ENCODE measurements around the gene RPL37A.
A peak's percentile ranks its signal among the peaks of the same experiment; 100 is the strongest.
"Not testable (repeated sequence)": the region's sequence is repeated elsewhere in the genome, so short reads cannot be mapped to it uniquely, and the experiment has no call there.

RPL37A gene

GRCh38 chr2:216516730-216517350, 18.2 kb downstream of the RPL37A start:
- DNase-seq: peak; percentile 36 to 40
- TF ChIP-seq GATA1 (IDR thresholded peaks at IDR 0.05; ENCODE audit: low read depth, low read length) (no peak), POLR2A (IDR thresholded peaks at IDR 0.05; ENCODE audit: low read length) (no peak)

DNA sequence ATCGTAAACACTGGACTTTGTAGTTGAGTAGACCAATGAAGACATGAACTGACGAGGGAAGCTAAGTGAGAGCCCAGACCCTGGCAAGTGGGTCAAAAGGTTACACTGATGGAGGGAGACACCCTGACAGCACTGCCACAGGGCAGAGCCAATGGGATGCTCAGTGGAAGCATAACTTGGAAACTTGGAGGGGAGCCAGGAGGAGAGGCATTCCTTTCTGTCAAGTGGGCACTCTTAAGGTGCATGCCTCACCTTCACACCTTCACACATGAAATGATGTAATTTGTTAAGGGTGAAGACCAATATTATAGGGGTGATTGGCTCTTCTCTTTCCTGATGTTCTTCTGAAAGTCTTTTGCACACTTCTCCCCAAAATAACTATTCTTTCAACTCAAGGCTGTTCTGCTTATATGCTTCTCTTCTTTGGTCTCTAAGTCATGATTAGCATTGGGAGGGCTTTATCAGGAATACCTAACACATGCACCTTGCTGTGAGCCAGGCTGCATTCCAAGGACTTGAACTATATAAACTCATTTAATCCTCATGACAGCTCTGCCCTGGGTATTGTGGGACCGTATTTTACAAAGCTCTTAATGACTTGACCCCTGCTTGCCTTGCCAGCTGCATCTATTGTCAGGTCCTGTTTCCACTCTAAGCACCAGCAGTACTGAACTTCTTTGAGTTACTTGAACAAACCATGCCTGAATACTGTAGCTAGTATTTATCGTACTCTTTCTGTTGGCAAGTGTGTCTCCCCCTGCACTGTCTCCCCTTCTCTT, 19.0 kb downstream of the RPL37A start:
- DNase-seq: no peak
- no peak for TF ChIP-seq POLR2A (IDR thresholded peaks at IDR 0.05; ENCODE audit: low read length)
- no peak for TF ChIP-seq GATA1 (IDR thresholded peaks at IDR 0.05; ENCODE audit: low read depth, low read length)

- DNase-seq: not testable (repeated sequence)
Observed at GRCh38 chr2:216518566-216519119, 20.0 kb downstream of the RPL37A start.

GRCh38 chr2:216519154-216519762, 20.6 kb downstream of the RPL37A start:
- peak; percentile 65 to 76 for DNase-seq

DNA sequence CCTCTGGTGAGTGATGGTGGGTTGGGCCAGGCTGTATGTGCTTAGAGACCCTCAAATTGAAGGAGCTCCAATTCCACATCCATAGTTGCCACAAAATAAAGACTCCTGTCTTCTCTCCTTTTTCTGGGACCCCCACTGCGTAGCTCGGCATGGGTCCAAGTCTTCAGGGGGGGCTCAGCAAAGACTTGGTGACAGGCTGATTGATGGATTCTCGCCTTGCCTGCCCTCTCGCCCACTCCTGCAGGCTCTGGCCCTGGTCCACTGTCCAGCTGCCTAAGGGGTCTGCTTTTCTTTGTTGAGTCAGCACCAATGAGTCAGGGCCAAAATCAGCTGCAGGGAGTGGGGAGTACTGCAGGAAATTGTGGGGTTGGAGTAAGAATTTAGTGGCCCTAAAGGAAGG, 21.5 kb downstream of the RPL37A start:
- no peak for DNase-seq
- TF ChIP-seq GATA1 (IDR thresholded peaks at IDR 0.05; ENCODE audit: low read depth, low read length) (no peak), POLR2A (IDR thresholded peaks at IDR 0.05; ENCODE audit: low read length) (no peak)

More at GRCh38 chr2:216519154-216519762, 20.6 kb downstream of the RPL37A start:
- no peak for TF ChIP-seq GATA1 (IDR thresholded peaks at IDR 0.05; ENCODE audit: low read depth, low read length)
- no peak for TF ChIP-seq POLR2A (IDR thresholded peaks at IDR 0.05; ENCODE audit: low read length)

DNA sequence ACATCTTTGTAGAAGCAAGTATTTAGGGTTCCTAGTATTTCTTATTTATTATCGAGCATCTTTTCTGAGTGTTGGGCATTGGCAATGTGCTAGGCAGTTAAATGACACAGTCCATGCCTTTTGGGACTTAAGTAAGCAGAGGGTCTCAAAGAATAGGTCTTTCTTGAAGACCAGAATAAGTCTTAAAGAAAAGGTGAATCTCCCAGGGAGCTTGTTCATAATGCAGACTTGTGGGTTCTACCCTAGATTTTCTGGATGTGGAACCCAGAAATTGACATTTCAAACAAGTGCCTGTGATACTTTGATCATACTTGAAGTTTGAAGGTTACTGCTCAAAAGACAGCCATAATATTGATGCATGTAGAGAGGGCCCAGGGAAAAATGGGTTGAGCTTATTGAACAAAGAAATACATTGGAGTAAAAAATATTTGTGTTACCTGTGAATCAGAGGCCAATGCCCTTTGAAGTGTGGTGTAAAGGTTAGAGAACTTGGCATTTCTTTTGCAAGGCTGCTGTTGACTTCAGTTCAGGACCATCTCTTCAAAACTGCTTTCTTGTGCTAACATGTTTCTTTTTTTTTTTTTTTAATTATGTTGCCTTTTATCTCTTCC, 24.4 kb downstream of the RPL37A start:
- DNase-seq: no peak
- no peak for TF ChIP-seq GATA1 (IDR thresholded peaks at IDR 0.05; ENCODE audit: low read depth, low read length)
- no peak for TF ChIP-seq POLR2A (IDR thresholded peaks at IDR 0.05; ENCODE audit: low read length)

- no peak for TF ChIP-seq POLR2A (IDR thresholded peaks at IDR 0.05; ENCODE audit: low read length)
- TF ChIP-seq GATA1 (IDR thresholded peaks at IDR 0.05; ENCODE audit: low read depth, low read length): no peak
- no peak for DNase-seq
Observed at GRCh38 chr2:216525972-216526371, 27.3 kb downstream of the RPL37A start.

DNA sequence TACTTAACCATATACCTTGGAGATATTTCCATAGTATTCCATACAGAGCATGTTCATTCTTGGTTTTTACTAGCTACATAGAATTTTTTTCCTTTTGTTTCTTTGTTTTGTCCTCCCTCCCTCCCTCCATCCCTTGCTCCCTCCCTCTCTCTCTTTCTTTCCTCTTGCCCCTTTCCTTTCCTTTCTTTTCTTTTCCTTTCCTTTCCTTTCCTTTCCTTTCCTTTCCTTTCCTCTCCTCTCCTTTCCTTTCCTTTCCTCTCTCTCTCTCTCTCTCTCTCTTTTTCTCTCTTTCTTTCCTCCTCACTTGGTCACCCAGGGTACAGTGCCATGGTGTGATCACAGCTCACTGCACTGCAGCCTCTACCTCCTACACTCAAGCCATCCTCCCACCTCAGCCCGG, 28.3 kb downstream of the RPL37A start:
- TF ChIP-seq GATA1 (IDR thresholded peaks at IDR 0.05; ENCODE audit: low read depth, low read length): no peak
- TF ChIP-seq POLR2A (IDR thresholded peaks at IDR 0.05; ENCODE audit: low read length): no peak
- DNase-seq: no peak

DNA sequence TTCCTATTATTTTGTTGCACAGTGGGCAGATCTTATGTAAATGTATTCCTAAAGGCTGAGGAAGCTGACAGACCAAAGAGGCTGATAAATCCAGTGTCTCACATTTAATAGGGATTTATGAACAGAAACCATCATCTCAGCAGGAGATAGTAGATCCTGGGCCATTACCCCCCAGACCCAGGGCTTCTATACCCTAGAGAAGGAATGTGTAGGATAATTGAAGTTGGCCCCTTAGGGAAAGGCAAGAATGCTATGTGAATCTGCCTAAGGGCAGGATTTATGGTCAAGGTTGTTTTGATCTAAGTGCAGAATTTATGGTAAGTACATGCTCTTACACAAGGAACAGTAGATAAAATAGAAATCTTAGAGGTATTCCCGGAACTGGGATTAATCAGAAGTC, 29.0 kb downstream of the RPL37A start:
- no peak for DNase-seq
- TF ChIP-seq POLR2A (IDR thresholded peaks at IDR 0.05; ENCODE audit: low read length) (no peak), GATA1 (IDR thresholded peaks at IDR 0.05; ENCODE audit: low read depth, low read length) (no peak)

GRCh38 chr2:216532562-216532961, 33.9 kb downstream of the RPL37A start:
- DNase-seq: no peak
- no peak for TF ChIP-seq POLR2A (IDR thresholded peaks at IDR 0.05; ENCODE audit: low read length)
- TF ChIP-seq GATA1 (IDR thresholded peaks at IDR 0.05; ENCODE audit: low read depth, low read length): no peak

DNA sequence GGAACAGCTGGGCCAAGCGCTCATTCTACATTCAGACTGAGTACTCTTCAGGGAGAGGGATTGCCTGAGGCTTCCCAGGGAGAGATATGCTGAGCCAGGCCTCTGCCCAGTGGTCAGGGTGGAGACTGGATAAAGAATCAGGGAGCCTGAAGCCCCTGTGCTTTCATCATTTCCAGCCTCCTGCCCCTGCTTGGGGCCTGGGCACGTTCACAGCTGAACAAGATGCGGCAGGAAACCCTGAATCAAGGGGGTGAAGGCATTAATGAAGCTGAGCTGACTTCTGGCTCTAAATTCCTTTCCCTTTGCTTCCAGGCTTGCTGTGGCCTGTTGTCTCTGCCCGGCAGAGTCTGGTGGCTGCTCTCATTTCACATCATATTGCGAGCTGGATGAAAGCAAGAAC, 35.0 kb downstream of the RPL37A start:
- TF ChIP-seq GATA1 (IDR thresholded peaks at IDR 0.05; ENCODE audit: low read depth, low read length) (no peak), POLR2A (IDR thresholded peaks at IDR 0.05; ENCODE audit: low read length) (no peak)
- no peak for DNase-seq

GRCh38 chr2:216534809-216535208, 36.2 kb downstream of the RPL37A start:
- TF ChIP-seq POLR2A (IDR thresholded peaks at IDR 0.05; ENCODE audit: low read length) (no peak), GATA1 (IDR thresholded peaks at IDR 0.05; ENCODE audit: low read depth, low read length) (no peak)
- DNase-seq: no peak

- TF ChIP-seq POLR2A (IDR thresholded peaks at IDR 0.05; ENCODE audit: low read length) (no peak), GATA1 (IDR thresholded peaks at IDR 0.05; ENCODE audit: low read depth, low read length) (no peak)
- no peak for DNase-seq
Observed at GRCh38 chr2:216535454-216535995, 36.9 kb downstream of the RPL37A start.

GRCh38 chr2:216536734-216537210, 38.1 kb downstream of the RPL37A start:
- no peak for TF ChIP-seq GATA1 (IDR thresholded peaks at IDR 0.05; ENCODE audit: low read depth, low read length)
- DNase-seq: no peak

Measured in erythroblast (primary cell).